PC-3 (cell line): ENCODE results near the gene F8A2. TPM values are rescaled to one million over a fixed set of nuclear protein-coding genes. Genes with fewer than 3 reads are reported as not detected.
A peak's percentile ranks its signal among the peaks of the same experiment; 100 is the strongest.
"Not testable (repeated sequence)": the region's sequence is repeated elsewhere in the genome, so short reads cannot be mapped to it uniquely, and the experiment has no call there.

ENCODE experiments used
- ATAC-seq: fragments of 200-7000 bp; cut with Tn5 transposase; 2 replicates; pipeline ENCODE4 v1.9.1; 2020; ENCODE audit warnings: mild to moderate bottlenecking, moderate library complexity
- Bru-seq: library from RNA; stranded (reverse); fragments of 400-500 nt; gene quantifications from one replicate; lab custom pipeline; 2021; lab: Mats Ljungman, UMichigan
- BruChase-seq, 2 experiments: library from RNA; stranded (reverse); fragments of 400-500 nt; gene quantifications; one replicate each; lab custom pipeline; 2021; lab: Mats Ljungman, UMichigan
- BruUV-seq: library from RNA; stranded (reverse); fragments of 400-500 nt; replicated peaks from 2 replicates; lab custom pipeline; 2021; lab: Mats Ljungman, UMichigan
- CTCF ChIA-PET: fragments of 300-600 bp; sonication (Branson Sonifier 250); formaldehyde crosslinking; loops from one replicate; lab custom pipeline; 2022; ENCODE audit warnings: antibody characterized with exemption; lab: Charles Lee
- POLR2A ChIA-PET: fragments of 300-600 bp; sonication (Branson Sonifier 250); formaldehyde crosslinking; loops from one replicate; lab custom pipeline; 2022; ENCODE audit warnings: antibody characterized with exemption; ENCODE audit not compliant: unreplicated experiment; lab: Charles Lee
- DNase-seq: peaks from one replicate; pipeline ENCODE4 v3.0.0-alpha.2; 2015
- H2AFZ ChIP-seq: fragments of 300-600 bp; sonication (generic); 2 replicates; pipeline ENCODE4 v1.6.0; 2016; ENCODE audit warnings: antibody characterized with exemption, low read length
- H3F3A ChIP-seq: fragments of 300-600 bp; sonication (generic); one replicate; pipeline ENCODE4 v1.6.0; 2017; ENCODE audit warnings: antibody characterized with exemption, low read length, control low read depth, mild to moderate bottlenecking; ENCODE audit not compliant: unreplicated experiment
- H3K27ac ChIP-seq: fragments of 300-600 bp; sonication (generic); 2 replicates; pipeline ENCODE4 v1.5.1; 2016; ENCODE audit warnings: mild to moderate bottlenecking, low read length
- H3K27me3 ChIP-seq: fragments of 300-600 bp; sonication (generic); 2 replicates; pipeline ENCODE4 v1.6.1; 2016; ENCODE audit warnings: low read length, mixed read lengths
- H3K36me3 ChIP-seq: fragments of 300-600 bp; sonication (generic); 2 replicates; pipeline ENCODE4 v1.6.1; 2016; ENCODE audit warnings: low read depth, mixed run types, low read length, mixed read lengths
- H3K4me1 ChIP-seq: fragments of 300-600 bp; sonication (generic); 2 replicates; pipeline ENCODE4 v1.5.1; 2016; ENCODE audit warnings: low read length; ENCODE audit not compliant: insufficient read depth
- H3K4me2 ChIP-seq: fragments of 300-600 bp; sonication (generic); 2 replicates; pipeline ENCODE4 v1.6.0; 2016; ENCODE audit warnings: low read length
- H3K4me3 ChIP-seq: fragments of 300-600 bp; sonication (generic); 2 replicates; pipeline ENCODE4 v1.5.1; 2016; ENCODE audit warnings: mild to moderate bottlenecking, low read length, mixed read lengths
- H3K79me2 ChIP-seq: fragments of 300-600 bp; sonication (generic); 2 replicates; pipeline ENCODE4 v1.6.1; 2017; ENCODE audit warnings: low read length, mixed read lengths
- H3K9ac ChIP-seq: fragments of 300-600 bp; sonication (generic); 2 replicates; pipeline ENCODE4 v1.6.0; 2016; ENCODE audit warnings: mild to moderate bottlenecking, low read length
- H3K9me2 ChIP-seq: fragments of 300-600 bp; sonication (generic); replicated peaks from 2 replicates; pipeline ENCODE4 v1.6.1; 2016; ENCODE audit warnings: mixed run types, low read length, mixed read lengths
- H3K9me3 ChIP-seq: fragments of 300-600 bp; sonication (generic); 2 replicates; pipeline ENCODE4 v1.6.1; 2016; ENCODE audit warnings: low read length, mixed read lengths
- H4K20me1 ChIP-seq: fragments of 300-600 bp; sonication (generic); 2 replicates; pipeline ENCODE4 v1.6.1; 2016; ENCODE audit warnings: low read length, mixed read lengths
- EZH2 ChIP-seq: fragments of 300-600 bp; sonication (generic); IDR thresholded peaks from one replicate; pipeline ENCODE4 v1.6.1; 2017; ENCODE audit warnings: antibody characterized with exemption, mild to moderate bottlenecking, low read length; ENCODE audit not compliant: unreplicated experiment
- EZH2phosphoT487 ChIP-seq: fragments of 300-600 bp; sonication (generic); IDR thresholded peaks from 2 replicates; pipeline ENCODE4 v1.6.1; 2018; ENCODE audit warnings: mild to moderate bottlenecking, antibody characterized with exemption, low read length, borderline replicate concordance
- intact Hi-C: fragments of 100-400 bp; cut with micrococcal nuclease; formaldehyde crosslinking; loops from 2 replicates; pipeline ENCODE4 v1.9.0; 2023
- long read RNA-seq: library from polyadenylated mRNA; unstranded; transcript quantifications from one replicate; pipeline ENCODE4 v2.0.0, GENCODE V29; 2021; ENCODE audit not compliant: unreplicated experiment
- total RNA-seq: library from RNA; depleted of rRNA; stranded (reverse); fragments of >200 nt; gene quantifications from 2 replicates; pipeline ENCODE4 v1.2.3, GENCODE V29; 2014; rRNA removed
- TF ChIP-seq, protein P1 (sequence below): fragments of 300-600 bp; sonication (generic); conservative IDR thresholded peaks from 2 replicates; pipeline ENCODE4 v1.5.1; 2017; ENCODE audit warnings: antibody characterized with exemption, low read depth, mild to moderate bottlenecking, low read length

The F8A2 gene
- total RNA-seq, result not detected in 2 replicates
- Bru-seq, nascent RNA, result not detected
- not detected for BruChase-seq, experiment 1, labeled RNA remaining after a 6-hour chase
- BruChase-seq, experiment 2, labeled RNA remaining after a 2-hour chase, result not detected
- long read RNA-seq, partial matches to known transcripts, result 0 of 1 reads
- long read RNA-seq, other reads (novel, unspliced or antisense), result 0 of 1 reads

DNA sequence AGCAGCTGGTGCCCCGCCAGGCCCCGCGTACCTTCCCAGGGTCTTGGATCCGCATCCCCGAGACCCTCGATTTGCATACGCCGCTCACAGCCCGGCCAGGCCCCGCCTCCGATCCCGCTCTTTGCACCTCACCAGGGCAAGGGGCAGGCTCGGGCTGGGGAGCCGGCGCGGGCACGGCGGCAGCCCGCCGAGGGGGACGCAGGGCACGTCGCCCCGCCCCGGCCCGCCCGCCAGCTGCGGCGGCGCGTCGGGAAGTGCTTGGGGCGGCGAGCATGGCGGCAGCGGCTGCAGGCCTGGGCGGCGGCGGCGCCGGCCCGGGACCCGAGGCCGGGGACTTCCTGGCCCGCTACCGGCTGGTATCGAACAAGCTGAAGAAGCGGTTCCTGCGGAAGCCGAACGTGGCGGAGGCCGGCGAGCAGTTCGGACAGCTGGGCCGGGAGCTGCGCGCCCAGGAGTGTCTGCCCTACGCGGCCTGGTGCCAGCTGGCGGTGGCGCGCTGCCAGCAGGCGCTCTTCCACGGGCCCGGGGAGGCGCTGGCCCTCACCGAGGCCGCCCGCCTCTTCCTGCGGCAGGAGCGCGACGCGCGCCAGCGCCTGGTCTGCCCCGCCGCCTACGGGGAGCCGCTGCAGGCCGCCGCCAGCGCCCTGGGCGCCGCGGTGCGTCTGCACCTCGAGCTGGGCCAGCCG is at the start of gene F8A2:
TSS of gene F8A2 (plus strand) at position 253 of the 686 bp plus-strand sequence. CDS start at position 273, 20 bp downstream.
- BruUV-seq, H3K36me3 ChIP-seq, H2AFZ ChIP-seq, H3K27ac ChIP-seq, CTCF ChIA-PET, H3K4me3 ChIP-seq, H3K9ac ChIP-seq, H3K79me2 ChIP-seq, H3K4me1 ChIP-seq, H3F3A ChIP-seq, H3K4me2 ChIP-seq, H3K9me2 ChIP-seq, intact Hi-C loops, H3K9me3 ChIP-seq, POLR2A ChIA-PET, H4K20me1 ChIP-seq, DNase-seq, H3K27me3 ChIP-seq: not testable (repeated sequence)
- ATAC-seq, result peak; percentile 80

DNA sequence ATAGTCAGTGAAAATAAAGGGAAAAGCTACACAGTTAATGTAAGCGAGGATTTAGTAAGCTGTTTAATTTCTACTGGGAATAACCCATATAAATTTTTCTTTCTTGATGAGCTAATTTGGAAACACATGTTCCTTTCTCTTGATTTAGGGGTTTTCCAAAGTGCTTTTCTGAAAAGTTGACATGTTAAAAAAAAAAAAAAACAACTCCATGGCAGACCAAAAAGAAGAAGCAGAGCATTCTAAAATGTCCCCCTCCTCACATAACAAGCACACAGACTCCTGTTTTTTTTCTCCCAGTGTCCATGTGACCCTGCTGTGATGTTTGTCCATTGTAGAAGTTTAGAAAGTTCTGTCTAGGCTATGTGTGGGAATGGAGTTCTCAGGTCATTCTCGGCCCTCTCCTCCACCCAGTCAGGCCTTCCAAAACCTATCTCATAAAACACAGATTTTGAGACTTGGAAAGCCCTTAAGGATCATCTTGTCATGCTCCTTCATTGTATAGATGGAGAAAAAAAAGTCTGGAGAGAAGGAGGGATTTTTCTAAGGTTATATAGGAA is 48.3 kb upstream of the F8A2 start:
- Histone ChIP-seq H3F3A (no peaks in the 10 kb centered on the region), H3K9me3 (no peaks in the 10 kb centered on the region), H3K9me2 (no peaks in the 10 kb centered on the region), H3K4me1 (no peaks in the 10 kb centered on the region), H3K27ac (no peak overlapping the region), H2AFZ (no peak overlapping the region), H3K4me2 (no peak overlapping the region), H3K79me2 (no peaks in the 10 kb centered on the region), H3K36me3 (no peaks in the 10 kb centered on the region), H3K27me3 (no peaks in the 10 kb centered on the region), H3K9ac (no peak overlapping the region), H4K20me1 (no peaks in the 10 kb centered on the region), H3K4me3 (no peak overlapping the region)
- DNase-seq (no peak), ATAC-seq (no peak)
- BruUV-seq, result no TSS peak
- intact Hi-C loops, result no loop called here
- POLR2A ChIA-PET, result no interaction called here
- TF ChIP-seq, protein P1, sequence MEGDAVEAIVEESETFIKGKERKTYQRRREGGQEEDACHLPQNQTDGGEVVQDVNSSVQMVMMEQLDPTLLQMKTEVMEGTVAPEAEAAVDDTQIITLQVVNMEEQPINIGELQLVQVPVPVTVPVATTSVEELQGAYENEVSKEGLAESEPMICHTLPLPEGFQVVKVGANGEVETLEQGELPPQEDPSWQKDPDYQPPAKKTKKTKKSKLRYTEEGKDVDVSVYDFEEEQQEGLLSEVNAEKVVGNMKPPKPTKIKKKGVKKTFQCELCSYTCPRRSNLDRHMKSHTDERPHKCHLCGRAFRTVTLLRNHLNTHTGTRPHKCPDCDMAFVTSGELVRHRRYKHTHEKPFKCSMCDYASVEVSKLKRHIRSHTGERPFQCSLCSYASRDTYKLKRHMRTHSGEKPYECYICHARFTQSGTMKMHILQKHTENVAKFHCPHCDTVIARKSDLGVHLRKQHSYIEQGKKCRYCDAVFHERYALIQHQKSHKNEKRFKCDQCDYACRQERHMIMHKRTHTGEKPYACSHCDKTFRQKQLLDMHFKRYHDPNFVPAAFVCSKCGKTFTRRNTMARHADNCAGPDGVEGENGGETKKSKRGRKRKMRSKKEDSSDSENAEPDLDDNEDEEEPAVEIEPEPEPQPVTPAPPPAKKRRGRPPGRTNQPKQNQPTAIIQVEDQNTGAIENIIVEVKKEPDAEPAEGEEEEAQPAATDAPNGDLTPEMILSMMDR, result no peak
- TF ChIP-seq EZH2phosphoT487 (no peak), EZH2 (no peak)
- CTCF ChIA-PET, result no interaction called here

DNA sequence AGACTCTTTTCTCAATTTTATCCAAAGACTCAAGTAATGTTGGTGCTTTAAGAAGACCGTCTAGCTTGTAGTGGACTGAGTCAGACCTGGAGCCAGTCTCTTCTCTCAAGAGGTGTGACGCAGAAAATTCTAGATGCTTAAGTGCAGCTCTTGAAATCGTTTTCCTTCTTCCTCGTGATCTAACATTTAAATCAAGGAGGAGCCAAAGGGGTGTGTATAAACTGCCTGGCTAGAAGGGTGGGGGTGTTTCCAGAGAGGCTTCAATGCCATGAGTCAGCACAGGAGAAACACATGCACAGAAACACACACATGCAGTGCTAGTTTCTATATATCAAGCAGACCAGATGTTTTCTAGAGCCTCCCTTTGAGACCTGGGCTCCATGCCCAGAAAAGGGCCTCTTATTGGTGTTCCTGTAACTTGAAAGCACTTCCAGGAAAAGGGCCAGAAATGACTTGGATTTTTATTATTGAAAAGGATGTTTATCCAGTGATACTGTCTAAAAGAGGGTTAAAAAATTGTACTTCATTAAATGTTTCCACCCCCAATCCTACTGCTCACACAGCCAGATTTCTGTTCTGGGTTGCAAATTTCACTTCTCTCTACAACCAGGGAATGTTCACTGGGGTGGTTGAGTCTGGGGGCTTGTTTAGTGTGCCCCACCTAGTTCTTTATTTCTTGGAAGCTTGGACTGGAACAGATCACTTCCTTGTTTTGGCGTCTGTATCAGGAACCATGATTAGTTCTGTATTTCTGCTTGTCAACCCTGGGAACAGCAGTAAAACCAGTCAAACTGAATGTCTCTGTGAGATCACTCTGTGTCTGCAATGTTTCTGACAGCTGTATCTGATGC is 47.2 kb upstream of the F8A2 start, which contains the start of gene CLIC2:
TSS of gene CLIC2 (minus strand) at position 129 of the 851 bp plus-strand sequence. CDS start 187 bp downstream, outside the sequence.
- ATAC-seq, result peak; percentile 48; the same call in 1 of the 2 replicates
- Histone ChIP-seq H2AFZ (no peak within 1 kb of the TSS), H3K4me1 (no peaks in the 10 kb centered on the region), H3K36me3 (no peaks in the 10 kb centered on the region), H4K20me1 (no peaks in the 10 kb centered on the region), H3K9me2 (no peaks in the 10 kb centered on the region), H3K9me3 (no peaks in the 10 kb centered on the region), H3K9ac (no peak within 1 kb of the TSS), H3K27me3 (no peaks in the 10 kb centered on the region), H3F3A (no peaks in the 10 kb centered on the region), H3K4me3 (no peak within 1 kb of the TSS), H3K79me2 (no peaks in the 10 kb centered on the region), H3K27ac (no peak within 1 kb of the TSS), H3K4me2 (no peak within 1 kb of the TSS)
- TF ChIP-seq, protein P1, result no peak
- no peak for TF ChIP-seq EZH2
- no peak for TF ChIP-seq EZH2phosphoT487
- CTCF ChIA-PET, result no interaction called here
- intact Hi-C loops, result no loop called here
- BruUV-seq, result no TSS peak
- POLR2A ChIA-PET, result no interaction called here
- DNase-seq, result peak; percentile 21

DNA sequence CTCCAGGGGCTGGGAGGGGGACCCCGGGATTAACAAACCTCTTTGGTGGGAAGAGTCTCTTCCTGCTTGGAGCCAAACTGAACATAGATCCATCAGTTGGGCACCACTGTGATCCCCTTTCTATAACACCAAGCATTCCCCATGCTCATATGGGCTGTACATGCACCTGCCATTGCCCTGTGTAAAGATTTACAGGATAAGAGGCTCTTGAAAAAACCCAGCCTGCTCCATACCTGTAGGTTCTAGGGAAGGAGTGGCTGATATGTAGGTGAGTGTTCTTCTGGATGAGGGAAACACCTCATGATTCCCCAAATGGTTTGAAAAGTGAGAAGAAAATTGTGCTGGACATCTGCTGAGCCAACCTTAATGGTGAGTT is 46.6 kb upstream of the F8A2 start:
- CTCF ChIA-PET, H3K9me2 ChIP-seq, H3K9me3 ChIP-seq, H3K4me1 ChIP-seq, H3K4me2 ChIP-seq, H3F3A ChIP-seq, BruUV-seq, POLR2A ChIA-PET, H3K9ac ChIP-seq, DNase-seq, H4K20me1 ChIP-seq, ATAC-seq, H2AFZ ChIP-seq, H3K79me2 ChIP-seq, intact Hi-C loops, H3K4me3 ChIP-seq, H3K27ac ChIP-seq, H3K36me3 ChIP-seq, H3K27me3 ChIP-seq: not testable (repeated sequence)
